Left lung (tissue), 10 donors: ENCODE measurements around the gene TCERG1L. TPM values are rescaled to one million over a fixed set of nuclear protein-coding genes. Genes with fewer than 3 reads are reported as not detected.

Experiments used
- ATAC-seq: fragments of 200-7000 bp; cut with Tn5 transposase; one replicate; pipeline ENCODE4 v1.9.1; 2020; ENCODE audit warnings: moderate library complexity
- DNase-seq, 4 donors: peaks; one replicate each; pipeline ENCODE4 v3.0.0-alpha.2; 2013 to 2020
- H3K27ac ChIP-seq, 2 donors: fragments of 200-600 bp; sonication (generic) in 1 of 2; one replicate each; pipeline versions ENCODE4 v1.5.0 to v1.8.0; 2020 to 2021
- H3K27me3 ChIP-seq, 2 donors: fragments of 200-600 bp; sonication (generic) in 1 of 2; one replicate each; pipeline versions ENCODE4 v1.5.0 to v1.8.0; 2020 to 2021
- H3K36me3 ChIP-seq, 2 donors: fragments of 200-600 bp; sonication (generic) in 1 of 2; one replicate each; pipeline versions ENCODE4 v1.5.0 to v1.8.0; 2020 to 2021
- H3K4me1 ChIP-seq, 2 donors: fragments of 200-600 bp; one replicate each; pipeline ENCODE4 v1.8.0; 2021
- H3K4me3 ChIP-seq, 2 donors: fragments of 200-600 bp; sonication (generic) in 1 of 2; one replicate each; pipeline versions ENCODE4 v1.5.0 to v1.8.0; 2020 to 2021; ENCODE audit warnings: mild to moderate bottlenecking in 1 of 2
- H3K9me3 ChIP-seq, 2 donors: fragments of 200-600 bp; sonication (generic) in 1 of 2; one replicate each; pipeline versions ENCODE4 v1.5.0 to v1.8.0; 2020 to 2021
- intact Hi-C, 2 donors: fragments of 100-400 bp; cut with DNase I; formaldehyde crosslinking; loops; one replicate each; pipeline versions ENCODE4 v1.11.2 to v1.14.2; 2022
- polyA plus RNA-seq, 6 donors: library from polyadenylated mRNA; unstranded; fragments of 120-200 nt; gene quantifications; one replicate each; pipeline ENCODE4 v1.2.1, GENCODE V29; 2013; ENCODE audit not compliant: insufficient read length in 6 of 6
- total RNA-seq, 2 donors: library from RNA; stranded (reverse); fragmentation: NEBNext Ultra II Directional; extraction: Animal tissue kit (Norgen Biotek cat#: 25700); gene quantifications; one replicate each; pipeline ENCODE4 v1.2.1, GENCODE V29; 2021
- TF ChIP-seq, protein P1 (sequence below), 2 donors: fragments of 200-600 bp; sonication (generic) in 1 of 2; IDR thresholded peaks; one replicate each; pipeline versions ENCODE4 v1.5.0 to v1.8.0; 2021; ENCODE audit warnings: antibody characterized with exemption in 2 of 2
- donor health status: DM: no; HTN: yes; CAD: no.
- donor health status: DM: no; HTN: no; CAD: no.

Gene TCERG1L
- total and polyA plus RNA-seq, 8 donors: 0.35 to 0.72 (median 0.48) TPM; not detected in 2

DNA sequence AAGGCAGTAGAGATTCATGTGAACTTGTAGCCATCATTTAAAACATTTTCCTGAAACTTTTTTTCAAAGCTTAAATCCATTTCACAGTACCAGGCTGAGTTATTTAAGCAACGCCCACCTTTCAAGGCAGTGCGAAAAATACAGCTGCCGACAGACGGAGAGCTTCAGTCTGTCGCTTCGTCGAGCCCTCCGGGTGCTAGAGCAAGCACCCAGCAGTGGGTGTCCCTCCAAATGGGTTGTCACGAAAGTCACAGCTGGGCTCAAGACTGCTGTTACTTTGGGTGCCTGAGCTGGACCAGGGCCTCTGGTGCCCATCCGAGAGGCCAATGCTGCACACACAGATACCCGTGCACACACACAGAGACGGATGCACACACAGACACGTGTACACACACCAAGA is 135.6 kb downstream of the TCERG1L start:
- TF ChIP-seq, protein P1, sequence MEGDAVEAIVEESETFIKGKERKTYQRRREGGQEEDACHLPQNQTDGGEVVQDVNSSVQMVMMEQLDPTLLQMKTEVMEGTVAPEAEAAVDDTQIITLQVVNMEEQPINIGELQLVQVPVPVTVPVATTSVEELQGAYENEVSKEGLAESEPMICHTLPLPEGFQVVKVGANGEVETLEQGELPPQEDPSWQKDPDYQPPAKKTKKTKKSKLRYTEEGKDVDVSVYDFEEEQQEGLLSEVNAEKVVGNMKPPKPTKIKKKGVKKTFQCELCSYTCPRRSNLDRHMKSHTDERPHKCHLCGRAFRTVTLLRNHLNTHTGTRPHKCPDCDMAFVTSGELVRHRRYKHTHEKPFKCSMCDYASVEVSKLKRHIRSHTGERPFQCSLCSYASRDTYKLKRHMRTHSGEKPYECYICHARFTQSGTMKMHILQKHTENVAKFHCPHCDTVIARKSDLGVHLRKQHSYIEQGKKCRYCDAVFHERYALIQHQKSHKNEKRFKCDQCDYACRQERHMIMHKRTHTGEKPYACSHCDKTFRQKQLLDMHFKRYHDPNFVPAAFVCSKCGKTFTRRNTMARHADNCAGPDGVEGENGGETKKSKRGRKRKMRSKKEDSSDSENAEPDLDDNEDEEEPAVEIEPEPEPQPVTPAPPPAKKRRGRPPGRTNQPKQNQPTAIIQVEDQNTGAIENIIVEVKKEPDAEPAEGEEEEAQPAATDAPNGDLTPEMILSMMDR (IDR thresholded peaks at IDR 0.05): no peak
- Histone ChIP-seq H3K9me3 (peaks cover 0 to 8% of the 10 kb centered on the region in 2 donors), H3K4me1 (no peaks in the 10 kb centered on the region), H3K27me3 (peaks cover 0 to 49% of the 10 kb centered on the region in 2 donors), H3K27ac (no peak overlapping the region), H3K4me3 (no peak overlapping the region), H3K36me3 (no peaks in the 10 kb centered on the region)
- intact Hi-C loops: no loop called here
- DNase-seq (no peak), ATAC-seq (no peak)

- Histone ChIP-seq H3K4me1 (no peaks in the 10 kb centered on the region), H3K27me3 (peaks cover 0 to 45% of the 10 kb centered on the region in 2 donors), H3K27ac (no peak overlapping the region), H3K36me3 (no peaks in the 10 kb centered on the region), H3K4me3 (no peak overlapping the region), H3K9me3 (peaks cover 0 to 8% of the 10 kb centered on the region in 2 donors)
- DNase-seq (no peak), ATAC-seq (no peak)
- TF ChIP-seq, protein P1 (IDR thresholded peaks at IDR 0.05): no peak
- intact Hi-C loops: no loop called here
These were observed 136.6 kb downstream of the TCERG1L start for GRCh38 chr10:131174651-131175540.

GRCh38 chr10:131174211-131174565 is 137.3 kb downstream of the TCERG1L start:
- intact Hi-C loops: no loop called here
- H3K27me3 ChIP-seq: peaks cover 0 to 38% of the 10 kb centered on the region in 2 donors
- peaks cover 0 to 8% of the 10 kb centered on the region in 2 donors for H3K9me3 ChIP-seq
- H3K4me1 ChIP-seq: no peaks in the 10 kb centered on the region
- no peaks in the 10 kb centered on the region for H3K36me3 ChIP-seq
- H3K4me3 ChIP-seq: no peak overlapping the region
- DNase-seq: no peak
- no peak overlapping the region for H3K27ac ChIP-seq
- no peak for ATAC-seq
- TF ChIP-seq, protein P1 (IDR thresholded peaks at IDR 0.05): no peak

DNA sequence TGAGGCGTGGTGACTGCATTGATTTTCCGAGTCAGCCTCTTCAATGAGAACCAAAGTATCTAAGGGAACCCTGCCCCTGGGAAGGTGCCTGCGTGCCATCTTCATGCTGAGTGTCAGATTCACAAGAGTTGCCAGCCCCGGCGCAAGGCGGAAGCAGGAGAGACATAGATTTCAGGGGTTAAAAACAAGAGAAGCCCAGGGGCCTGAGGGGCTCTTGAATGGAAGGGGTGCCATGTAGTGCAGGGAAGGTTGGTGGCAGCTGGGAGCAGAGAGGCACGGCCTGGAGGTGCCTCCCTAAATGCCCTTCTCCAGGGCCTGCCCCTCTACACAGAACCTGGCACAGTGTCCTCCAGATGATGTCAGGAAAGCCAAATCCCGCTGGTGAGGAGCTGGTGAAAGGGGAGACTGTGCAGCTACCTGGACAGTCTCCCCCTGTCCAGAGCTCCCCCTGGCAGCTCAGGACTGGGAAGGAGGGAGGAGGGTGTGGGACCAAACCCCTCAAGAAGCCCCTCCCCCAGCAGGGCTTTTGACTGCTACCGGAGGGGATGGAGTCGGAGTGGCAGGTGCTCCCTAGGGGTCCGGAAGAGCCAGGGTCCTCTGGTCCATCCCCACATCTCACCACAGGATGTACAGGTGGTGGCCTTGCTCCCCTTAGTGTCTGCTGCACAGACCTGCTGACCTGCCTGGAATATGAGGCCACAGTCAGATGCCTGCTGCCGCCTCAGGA is 137.9 kb downstream of the TCERG1L start:
- ATAC-seq: no peak
- intact Hi-C loops: no loop called here
- TF ChIP-seq, protein P1 (IDR thresholded peaks at IDR 0.05): no peak

DNA sequence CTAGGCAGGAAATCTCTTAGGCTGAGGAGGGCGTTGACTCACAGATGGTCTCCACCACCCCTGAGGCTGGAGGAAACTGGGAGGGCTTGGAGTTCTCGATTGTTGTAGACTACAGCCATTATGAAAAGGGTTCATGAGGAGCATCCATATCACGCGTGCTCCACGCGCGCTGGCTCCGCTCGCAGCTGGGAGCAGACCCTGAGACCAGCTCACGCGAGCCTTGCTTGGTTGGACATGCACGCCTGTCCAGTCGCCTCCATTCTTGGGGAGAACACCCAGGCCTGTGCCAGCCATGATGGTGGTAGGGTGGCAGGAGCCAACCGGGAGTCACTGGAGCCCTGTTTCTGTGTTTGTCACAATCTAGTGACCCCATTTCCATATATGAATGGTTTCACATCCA is 139.1 kb downstream of the TCERG1L start:
- ATAC-seq (no peak), DNase-seq (no peak)
- no peaks in the 10 kb centered on the region for H3K4me1 ChIP-seq
- no peak overlapping the region for H3K4me3 ChIP-seq
- H3K36me3 ChIP-seq: no peaks in the 10 kb centered on the region
- H3K9me3 ChIP-seq: peaks cover 0 to 6% of the 10 kb centered on the region in 2 donors
- TF ChIP-seq, protein P1 (IDR thresholded peaks at IDR 0.05): no peak
- intact Hi-C loops: no loop called here
- H3K27me3 ChIP-seq: peaks cover 0 to 29% of the 10 kb centered on the region in 2 donors
- H3K27ac ChIP-seq: no peak overlapping the region

More for the DNA sequence above, 137.9 kb downstream of the TCERG1L start:
- Histone ChIP-seq H3K27ac (no peak overlapping the region), H3K9me3 (peaks cover 0 to 8% of the 10 kb centered on the region in 2 donors), H3K4me3 (no peak overlapping the region), H3K27me3 (peaks cover 0 to 33% of the 10 kb centered on the region in 2 donors), H3K4me1 (no peaks in the 10 kb centered on the region), H3K36me3 (no peaks in the 10 kb centered on the region)
- DNase-seq: no peak
